MCF 10A (cell line): ENCODE data around the gene ASPRV1. TPM values are rescaled to one million over a fixed set of nuclear protein-coding genes. Genes with fewer than 3 reads are reported as not detected.

ENCODE experiments used
- BruUV-seq: library from RNA; stranded (reverse); fragments of 400-500 nt; replicated peaks from 2 replicates; lab custom pipeline; 2021; lab: Mats Ljungman, UMichigan
- CTCF ChIA-PET: fragments of 300-600 bp; sonication (Branson Sonifier 250); formaldehyde crosslinking; extraction: SDS; loops from one replicate; lab custom pipeline; 2021; ENCODE audit warnings: antibody characterized with exemption, inconsistent platforms; lab: Yijun Ruan, JAX
- POLR2A ChIA-PET: fragments of 300-600, 350-650 bp; sonication (Branson Sonifier 250); formaldehyde crosslinking; extraction: SDS; loops from one replicate; lab custom pipeline; 2020; ENCODE audit warnings: antibody characterized with exemption, inconsistent platforms; lab: Yijun Ruan, JAX
- DNase-seq: peaks from one replicate; pipeline ENCODE4 v3.0.0-alpha.2; 2018; ENCODE audit not compliant: unreplicated experiment
- H3K27ac Mint-ChIP-seq: one replicate; pipeline ENCODE4 v1.8.0; 2022; ENCODE audit warnings: mild to moderate bottlenecking, low read depth, mixed read lengths; ENCODE audit not compliant: unreplicated experiment
- H3K27me3 Mint-ChIP-seq: one replicate; pipeline ENCODE4 v1.8.0; 2022; ENCODE audit warnings: mixed read lengths; ENCODE audit not compliant: insufficient read depth, unreplicated experiment
- H3K36me3 Mint-ChIP-seq: one replicate; pipeline ENCODE4 v1.8.0; 2022; ENCODE audit warnings: mild to moderate bottlenecking, moderate library complexity, mixed read lengths; ENCODE audit not compliant: insufficient read depth, unreplicated experiment
- H3K4me1 Mint-ChIP-seq: one replicate; pipeline ENCODE4 v1.8.0; 2022; ENCODE audit warnings: mixed read lengths; ENCODE audit not compliant: insufficient read depth, unreplicated experiment
- H3K4me3 Mint-ChIP-seq: one replicate; pipeline ENCODE4 v1.8.0; 2022; ENCODE audit warnings: mild to moderate bottlenecking, moderate library complexity, mixed read lengths; ENCODE audit not compliant: unreplicated experiment
- H3K9me3 Mint-ChIP-seq: one replicate; pipeline ENCODE4 v1.8.0; 2022; ENCODE audit warnings: mixed read lengths; ENCODE audit not compliant: unreplicated experiment
- intact Hi-C: fragments of 100-400 bp; cut with micrococcal nuclease; formaldehyde crosslinking; loops from 2 replicates; pipeline ENCODE4 v1.14.1; 2022
- total RNA-seq: library from RNA; stranded (reverse); gene quantifications from 2 replicates; pipeline ENCODE4 v1.2.3, GENCODE V29; 2022
- TF ChIP-seq, protein P1 (sequence below): fragments of 200-600 bp; IDR thresholded peaks from one replicate; pipeline ENCODE4 v1.8.0; 2022; ENCODE audit warnings: antibody characterized with exemption, mild to moderate bottlenecking; ENCODE audit not compliant: unreplicated experiment

ASPRV1 gene
- total RNA-seq, 1 experiment from 2014 or later, result 0.23 TPM

DNA sequence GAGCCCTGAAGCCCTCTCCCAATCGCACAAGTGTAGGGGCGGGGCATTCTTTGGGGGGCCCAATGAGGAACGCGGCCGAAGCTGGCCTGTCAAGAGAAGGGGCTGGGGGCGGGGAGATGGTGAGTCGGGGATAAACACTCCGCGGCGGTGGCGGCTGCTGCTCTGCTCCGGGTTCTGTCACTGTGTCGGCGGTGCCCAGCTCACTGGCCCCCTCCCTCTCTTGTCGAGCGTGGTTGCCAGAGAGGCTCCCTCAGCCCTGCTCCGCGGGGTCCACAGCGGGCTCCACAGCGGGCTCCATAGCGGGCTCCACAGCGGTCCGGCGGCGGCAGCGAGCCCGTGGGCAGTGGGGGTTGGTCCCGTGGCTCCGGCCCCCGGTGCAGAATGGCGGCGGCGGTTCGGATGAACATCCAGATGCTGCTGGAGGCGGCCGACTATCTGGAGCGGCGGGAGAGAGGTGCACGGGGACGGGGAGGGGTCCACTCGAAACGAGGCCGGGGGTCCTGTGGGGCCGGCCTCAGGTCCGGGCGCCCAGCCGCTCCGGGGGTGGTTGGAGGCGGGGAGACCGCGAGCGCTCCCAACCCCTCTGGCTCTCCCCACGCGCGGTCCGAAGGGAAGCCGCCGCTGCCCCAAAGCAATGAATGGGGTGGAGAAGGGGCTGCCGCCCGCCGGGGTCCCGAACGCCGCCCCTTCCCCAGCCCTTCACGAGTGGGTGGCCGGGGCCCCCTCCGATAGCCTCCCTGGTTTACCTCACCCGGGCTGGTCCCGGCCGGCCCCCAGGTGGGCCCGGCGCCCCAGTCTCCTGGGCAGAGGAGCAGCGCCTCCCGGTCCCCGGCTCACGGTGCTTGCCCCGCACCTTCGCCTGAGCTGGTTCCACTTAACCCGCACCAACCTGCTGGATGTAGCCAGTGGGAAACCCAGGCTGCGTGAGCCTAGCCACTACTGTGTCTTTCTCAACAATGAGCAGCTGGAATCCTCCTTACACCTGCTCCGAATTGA lies 46.2 kb downstream of the ASPRV1 start, which contains the start of gene MXD1:
TSS of gene MXD1 (plus strand) at position 160 of the 996 bp plus-strand sequence. CDS start at position 382, 222 bp downstream.
- TF ChIP-seq, protein P1, sequence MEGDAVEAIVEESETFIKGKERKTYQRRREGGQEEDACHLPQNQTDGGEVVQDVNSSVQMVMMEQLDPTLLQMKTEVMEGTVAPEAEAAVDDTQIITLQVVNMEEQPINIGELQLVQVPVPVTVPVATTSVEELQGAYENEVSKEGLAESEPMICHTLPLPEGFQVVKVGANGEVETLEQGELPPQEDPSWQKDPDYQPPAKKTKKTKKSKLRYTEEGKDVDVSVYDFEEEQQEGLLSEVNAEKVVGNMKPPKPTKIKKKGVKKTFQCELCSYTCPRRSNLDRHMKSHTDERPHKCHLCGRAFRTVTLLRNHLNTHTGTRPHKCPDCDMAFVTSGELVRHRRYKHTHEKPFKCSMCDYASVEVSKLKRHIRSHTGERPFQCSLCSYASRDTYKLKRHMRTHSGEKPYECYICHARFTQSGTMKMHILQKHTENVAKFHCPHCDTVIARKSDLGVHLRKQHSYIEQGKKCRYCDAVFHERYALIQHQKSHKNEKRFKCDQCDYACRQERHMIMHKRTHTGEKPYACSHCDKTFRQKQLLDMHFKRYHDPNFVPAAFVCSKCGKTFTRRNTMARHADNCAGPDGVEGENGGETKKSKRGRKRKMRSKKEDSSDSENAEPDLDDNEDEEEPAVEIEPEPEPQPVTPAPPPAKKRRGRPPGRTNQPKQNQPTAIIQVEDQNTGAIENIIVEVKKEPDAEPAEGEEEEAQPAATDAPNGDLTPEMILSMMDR, result no peak
- DNase-seq, result no peak
- H3K27ac Mint-ChIP-seq, result peak within 1 kb of the TSS; percentile 46
- no TSS peak for BruUV-seq
- no peaks in the 10 kb centered on the region for H3K27me3 Mint-ChIP-seq
- CTCF ChIA-PET, result interaction anchor here (0.7 to 6.8 kb wide), 8 partner anchors 147 to 228 kb away, joined by 3 to 106 read pairs (median 4); no protein-coding TSS in a partner anchor
- H3K9me3 Mint-ChIP-seq, result no peaks in the 10 kb centered on the region
- H3K36me3 Mint-ChIP-seq, result peaks cover 25% of the 10 kb centered on the region
- POLR2A ChIA-PET, result interaction anchor here (0.5 to 9.2 kb wide), 56 partner anchors 9 to 478 kb away, joined by 3 to 319 read pairs (median 5); partner anchors contain the start of genes ANXA4, C2orf42, FAM136A and NFU1
- H3K4me3 Mint-ChIP-seq, result peak within 1 kb of the TSS; percentile 78
- intact Hi-C loops, result loop anchor here (1.0 to 10.0 kb wide), 6 partner anchors 156 to 730 kb away; partner anchors contain the start of genes SNRPG and TIA1
- peaks cover 24% of the 10 kb centered on the region for H3K4me1 Mint-ChIP-seq

DNA sequence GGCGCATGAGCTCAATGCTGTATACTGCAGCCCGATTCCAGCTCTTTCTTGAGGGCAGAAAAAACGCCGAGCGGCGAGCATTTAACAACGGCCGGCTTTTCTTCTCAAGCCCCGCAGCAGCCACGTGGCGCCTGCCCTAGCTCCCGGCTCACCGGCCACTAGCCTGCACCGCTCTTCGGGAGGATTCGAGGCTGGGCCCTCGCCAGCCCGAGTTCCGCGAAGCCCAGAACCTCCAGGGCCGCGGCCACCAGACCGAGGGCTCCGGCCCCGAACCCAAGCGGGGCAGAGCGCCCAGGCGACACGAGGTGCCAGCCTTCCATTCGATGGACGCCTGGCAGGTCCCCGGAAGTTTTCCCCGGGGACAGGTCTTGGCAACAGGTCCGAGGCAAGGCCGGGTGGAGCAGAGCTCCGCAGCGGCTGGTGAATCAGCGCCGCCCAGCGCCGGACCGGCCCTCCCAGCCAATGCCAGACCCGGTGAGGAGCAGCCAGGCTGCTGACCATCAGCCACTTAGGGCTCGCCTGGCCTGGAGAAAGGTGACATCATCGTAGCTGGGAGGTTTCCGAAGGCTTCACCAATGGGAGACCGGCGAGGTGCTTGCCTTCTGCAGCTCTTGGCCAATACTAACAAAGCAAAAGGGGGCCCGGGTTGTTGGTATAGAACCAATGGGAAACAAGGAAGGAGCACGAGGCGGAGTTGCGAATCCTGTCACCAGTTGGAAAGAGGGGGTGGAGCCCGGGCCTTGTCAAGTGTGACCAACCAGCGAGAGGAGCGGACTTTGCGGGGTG lies 47.1 kb downstream of the ASPRV1 start:
- intact Hi-C loops, result loop anchor here (1.0 to 10.0 kb wide), 6 partner anchors 157 to 730 kb away; partner anchors contain the start of genes SNRPG and TIA1
- Mint-ChIP-seq H3K27ac (peak overlapping the region; percentile 46), H3K27me3 (no peaks in the 10 kb centered on the region), H3K4me1 (peaks cover 24% of the 10 kb centered on the region), H3K9me3 (no peaks in the 10 kb centered on the region), H3K4me3 (peak overlapping the region; percentile 78), H3K36me3 (peaks cover 22% of the 10 kb centered on the region)
- ChIA-PET CTCF (interaction anchor here (0.6 to 6.8 kb wide), 10 partner anchors 125 to 277 kb away, joined by 3 to 106 read pairs (median 6); no protein-coding TSS in a partner anchor), POLR2A (interaction anchor here (0.6 to 9.2 kb wide), 49 partner anchors 9 to 1069 kb away, joined by 3 to 319 read pairs (median 5); partner anchors contain the start of genes ANXA4, C2orf42, FAM136A and NFU1)
- BruUV-seq, result TSS peak; percentile 73
- DNase-seq, result peak; percentile 100
- TF ChIP-seq, protein P1, result no peak

DNA sequence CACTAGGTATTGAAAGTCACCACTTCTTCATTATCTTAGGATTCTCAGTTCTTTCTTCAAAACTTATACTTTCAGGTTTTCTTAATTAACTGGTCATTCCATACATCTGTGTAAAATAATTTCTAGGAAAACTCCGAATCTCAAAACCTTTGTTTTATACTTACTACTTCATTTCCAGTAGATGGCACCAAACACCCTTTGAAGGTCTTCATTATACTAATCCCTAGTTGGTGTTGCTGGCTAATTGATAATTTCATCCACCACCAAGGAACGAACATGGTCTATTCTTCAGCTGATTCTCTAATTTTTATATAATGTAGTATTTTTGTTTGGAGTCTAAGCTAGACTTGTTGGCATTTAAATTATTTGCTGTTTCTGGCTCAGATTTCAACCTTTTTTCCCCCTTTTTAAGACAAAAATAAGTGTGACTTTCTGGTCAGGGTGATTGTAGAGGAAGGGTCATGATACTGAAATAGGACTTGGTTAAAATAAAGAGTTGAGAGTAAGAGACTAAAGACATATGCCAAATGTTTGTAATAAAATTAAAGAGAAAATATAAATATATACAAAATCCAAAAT lies 49.4 kb downstream of the ASPRV1 start:
- CTCF ChIA-PET, result interaction anchor here (0.6 to 6.8 kb wide), 16 partner anchors 11 to 391 kb away, joined by 3 to 106 read pairs (median 4); no protein-coding TSS in a partner anchor
- H3K27me3 Mint-ChIP-seq, result no peaks in the 10 kb centered on the region
- H3K27ac Mint-ChIP-seq, result no peak overlapping the region

More for the DNA sequence above, 49.4 kb downstream of the ASPRV1 start:
- peak; percentile 71 for DNase-seq
- no peaks in the 10 kb centered on the region for H3K9me3 Mint-ChIP-seq
- TF ChIP-seq, protein P1, result peak; percentile 57
- peaks cover 10% of the 10 kb centered on the region for H3K4me1 Mint-ChIP-seq
- POLR2A ChIA-PET, result interaction anchor here (0.6 to 9.2 kb wide), 9 partner anchors 10 to 278 kb away, joined by 3 to 319 read pairs (median 51); partner anchors contain the start of genes ANXA4, C2orf42, PCBP1 and SNRNP27
- peaks cover 30% of the 10 kb centered on the region for H3K36me3 Mint-ChIP-seq
- H3K4me3 Mint-ChIP-seq, result no peak overlapping the region
- intact Hi-C loops, result loop anchor here (10.0 kb wide), 1 partner anchor 733 kb away; no protein-coding TSS in a partner anchor
- BruUV-seq, result no TSS peak

Other genes starting within 250 kb of the ASPRV1 start
- 79.8 and 82.9 TPM in 2 replicates for gene ANXA4, start 219.5 kb downstream of the ASPRV1 start, total RNA-seq
- 13.2 and 13.6 TPM in 2 replicates for gene GMCL1, start 132.0 kb downstream of the ASPRV1 start, total RNA-seq
- 68.9 and 81.0 TPM in 2 replicates for gene SNRNP27, start 67.7 kb downstream of the ASPRV1 start, total RNA-seq
- 63.6 and 71.8 TPM in 2 replicates for gene MXD1, start 46.5 kb downstream of the ASPRV1 start, total RNA-seq
- 259 and 277 TPM in 2 replicates for gene PCBP1, start 125.8 kb upstream of the ASPRV1 start, total RNA-seq
- gene C2orf42, start 229.4 kb upstream of the ASPRV1 start, total RNA-seq, result 17.6 and 28.5 TPM in 2 replicates